HG03354 (cell line): ENCODE measurements around the gene MATN1.
"Not testable (repeated sequence)": the region's sequence is repeated elsewhere in the genome, so short reads cannot be mapped to it uniquely, and the experiment has no call there.

Source experiments
- ATAC-seq: cut with Tn5 transposase; IDR thresholded peaks from one replicate; pipeline ENCODE4 v1.9.1; 2021; ENCODE audit warnings: mild to moderate bottlenecking; ENCODE audit not compliant: unreplicated experiment, poor library complexity, severe bottlenecking

The MATN1 gene

DNA sequence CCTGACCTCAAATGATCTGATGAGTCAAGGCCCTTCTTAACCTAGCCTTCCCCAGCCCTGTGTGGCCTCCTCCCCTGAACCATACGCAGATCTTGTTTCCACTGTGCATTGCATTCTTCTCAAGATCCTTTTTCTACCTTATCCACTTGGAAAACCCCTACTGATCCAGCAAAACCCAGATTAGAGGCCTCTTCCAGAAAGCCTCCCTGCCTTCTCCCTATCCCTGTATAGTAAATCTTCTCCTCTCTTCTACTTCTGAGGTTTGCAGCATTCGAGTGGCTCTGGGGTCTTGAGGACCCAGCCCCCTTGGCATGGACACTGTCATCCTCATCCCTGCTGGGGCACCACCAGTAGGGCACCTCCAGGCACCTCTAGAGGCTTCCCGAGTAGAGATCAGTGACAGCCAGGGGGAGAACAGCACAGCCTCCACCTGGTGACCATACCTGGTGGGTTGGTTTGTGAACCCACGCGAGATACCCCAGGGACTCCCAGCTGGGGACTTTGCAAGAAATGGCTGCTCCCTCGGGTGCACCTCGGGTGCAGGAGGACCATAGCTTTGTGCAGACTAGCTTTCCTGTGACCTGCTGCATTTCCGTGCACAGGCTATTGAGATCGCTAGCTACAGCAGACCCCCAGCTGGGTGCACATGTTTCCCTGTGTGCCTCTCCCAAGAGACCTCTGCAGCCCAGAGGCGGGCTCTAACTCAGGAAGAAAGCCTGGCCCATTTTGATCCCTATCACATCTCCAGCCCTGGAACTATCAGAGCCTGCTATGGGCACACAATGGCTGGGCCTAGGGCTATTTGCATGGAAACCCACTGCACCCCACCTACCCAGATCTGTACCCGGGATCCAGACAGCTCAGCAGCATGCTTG, 34.2 kb downstream of the MATN1 start:
- no peak for ATAC-seq

GRCh38 chr1:30688516-30688915, 34.9 kb downstream of the MATN1 start:
- not testable (repeated sequence) for ATAC-seq

DNA sequence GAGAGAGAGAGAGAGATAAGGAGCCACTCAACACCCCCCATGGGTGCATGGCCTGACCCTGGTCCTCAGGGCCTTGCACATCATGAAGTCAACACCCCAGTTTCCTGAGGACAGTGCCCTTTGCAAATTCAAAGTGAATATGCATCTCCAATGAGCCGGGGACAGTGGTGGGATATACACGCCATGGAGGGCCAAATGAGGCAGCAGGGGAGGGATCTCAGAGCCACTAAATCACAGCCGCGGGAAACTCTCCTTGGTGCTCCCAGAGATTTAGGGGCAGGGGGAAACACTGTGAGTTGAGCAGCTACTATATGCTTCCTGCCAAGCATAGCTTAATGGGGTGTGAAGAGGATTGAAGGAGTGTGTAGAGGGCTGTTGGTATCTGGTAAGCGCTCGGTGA, 35.5 kb downstream of the MATN1 start:
- no peak for ATAC-seq

DNA sequence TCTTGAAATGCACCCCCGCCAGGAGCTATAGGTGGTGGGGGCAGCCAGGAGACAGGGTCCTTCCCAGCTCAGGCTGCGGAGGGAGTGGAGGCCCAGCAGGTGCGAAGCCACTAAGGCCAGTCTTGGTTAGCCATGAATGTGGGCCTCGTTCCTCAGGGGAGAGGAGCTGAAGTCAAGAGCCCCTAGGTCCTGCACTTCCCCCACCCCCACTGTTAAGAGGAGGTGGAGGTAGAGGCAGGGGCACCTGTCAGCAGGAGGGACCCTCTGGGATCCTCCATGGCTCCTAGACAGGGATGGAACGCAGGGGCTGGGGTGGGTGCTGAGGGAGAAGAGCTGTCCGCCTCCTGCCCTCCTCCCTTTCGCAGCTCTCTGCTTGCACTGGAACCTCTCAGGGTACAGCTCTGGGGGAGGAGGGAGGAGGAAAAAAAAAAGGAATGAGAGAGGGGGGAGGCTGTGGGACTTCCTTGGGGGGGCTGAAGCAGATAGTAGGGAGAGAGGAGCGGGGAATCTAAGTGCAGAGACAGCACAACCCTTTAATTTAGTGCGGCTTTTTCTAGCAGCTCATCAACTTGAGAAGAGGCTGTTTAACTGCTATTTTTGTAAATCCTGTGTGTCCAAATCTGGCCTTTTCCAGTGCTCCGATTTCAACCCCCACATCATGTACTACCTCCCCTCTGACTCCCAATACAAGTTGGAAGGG, 37.0 kb downstream of the MATN1 start:
- ATAC-seq = no peak

- ATAC-seq = no peak
These were observed 37.6 kb downstream of the MATN1 start for GRCh38 chr1:30685796-30686165.

GRCh38 chr1:30684881-30685795, 38.2 kb downstream of the MATN1 start:
- ATAC-seq = no peak

GRCh38 chr1:30684259-30684658, 39.1 kb downstream of the MATN1 start:
- ATAC-seq = no peak

- ATAC-seq = no peak
These were observed 39.7 kb downstream of the MATN1 start for GRCh38 chr1:30683699-30684098.

DNA sequence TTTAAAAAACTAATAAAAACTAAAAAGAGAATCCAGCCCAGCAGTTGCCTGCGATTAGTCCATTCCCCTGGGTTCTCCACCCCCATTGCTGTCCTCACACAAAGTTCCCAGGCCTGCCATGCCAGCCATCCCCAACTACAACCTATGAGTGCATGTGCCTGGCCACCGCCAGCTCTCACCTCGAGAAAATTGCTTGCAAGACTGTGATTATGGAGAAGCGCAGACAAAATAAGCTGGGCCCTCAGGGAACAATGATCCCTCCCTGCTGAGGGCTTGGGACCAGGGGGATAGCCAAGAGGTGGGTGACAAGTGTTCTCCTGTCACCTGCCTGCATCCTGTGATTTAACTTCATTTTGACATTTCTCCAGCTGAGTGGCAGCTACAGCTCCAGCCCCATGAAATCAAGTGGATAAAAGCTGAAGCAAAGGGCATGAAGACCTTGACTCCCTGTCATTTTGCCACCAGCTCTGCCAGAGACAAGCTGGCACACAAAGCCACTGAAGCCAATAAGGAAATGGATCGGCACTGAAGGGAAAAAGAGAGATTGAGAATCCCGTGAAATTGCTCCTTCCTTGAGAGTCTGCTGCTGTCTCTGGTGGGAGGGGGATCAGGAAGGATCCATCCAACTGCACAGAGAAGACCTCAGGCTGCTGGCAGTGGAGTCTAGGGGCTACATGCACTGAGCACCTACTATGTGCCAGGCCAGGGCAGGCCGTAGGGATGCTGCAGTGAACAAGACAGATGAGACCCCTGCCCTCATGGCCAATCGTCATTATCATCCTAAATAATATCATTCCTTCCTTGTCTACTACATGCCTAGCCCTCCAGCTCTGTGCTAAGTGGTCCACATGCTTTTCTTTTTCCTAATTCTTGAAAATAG, 40.7 kb downstream of the MATN1 start:
- no peak for ATAC-seq

DNA sequence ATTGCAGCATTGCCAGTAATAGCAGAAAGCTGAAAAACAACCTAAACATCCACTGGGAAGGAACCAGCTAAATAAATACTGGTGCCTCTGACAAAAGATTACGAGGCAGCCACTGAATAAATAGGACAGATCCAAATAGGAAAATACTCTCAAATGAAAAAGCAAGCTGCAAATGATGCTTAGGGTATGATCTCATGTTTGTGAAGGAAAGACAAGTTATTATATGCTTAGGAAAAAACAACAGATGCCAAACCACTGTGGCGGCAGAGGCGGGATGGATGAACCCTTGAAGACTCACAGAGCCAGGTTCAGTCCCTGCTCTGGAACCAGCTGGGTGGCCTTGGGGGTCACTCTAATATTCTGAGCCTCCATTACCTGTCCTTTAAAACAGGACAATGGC, 41.6 kb downstream of the MATN1 start:
- ATAC-seq = no peak

- ATAC-seq = no peak
These were observed 42.5 kb downstream of the MATN1 start for GRCh38 chr1:30680879-30681278.

DNA sequence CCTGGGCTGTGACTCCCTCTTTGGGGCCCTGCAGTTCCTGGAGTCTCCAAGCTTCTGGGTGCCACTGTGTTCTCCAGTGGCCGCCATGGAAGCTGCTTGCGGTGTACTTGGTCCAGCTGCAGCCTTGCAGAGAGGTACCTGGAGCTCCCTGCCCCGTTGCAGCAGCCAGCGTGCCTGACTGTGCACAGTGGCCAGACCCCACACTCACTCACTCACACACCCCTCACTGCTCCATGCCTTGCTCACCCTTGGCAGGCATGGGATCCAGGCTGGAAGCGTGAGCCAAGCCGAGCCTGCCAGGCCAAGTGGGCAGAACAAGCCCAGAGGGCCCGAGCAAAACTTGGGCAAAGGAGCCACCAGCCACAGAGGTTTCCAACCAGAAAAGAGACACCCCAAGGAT, 43.0 kb downstream of the MATN1 start:
- ATAC-seq = no peak

DNA sequence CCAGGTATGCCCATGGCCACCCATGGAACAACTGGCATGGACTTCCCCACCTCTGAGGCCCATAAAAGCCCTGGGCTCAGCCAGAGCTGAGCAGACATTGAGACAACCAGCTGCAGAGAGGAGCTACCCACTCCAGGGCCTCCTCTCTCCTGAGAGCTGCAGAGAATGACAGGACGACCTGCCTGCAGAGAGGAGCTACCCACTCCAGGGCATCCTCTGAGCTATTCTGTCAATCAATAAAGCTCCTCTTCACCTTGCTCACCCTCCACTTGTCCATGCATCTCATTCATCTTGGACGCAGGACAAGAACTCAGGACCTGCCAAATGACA, 43.4 kb downstream of the MATN1 start:
- ATAC-seq = no peak

- no peak for ATAC-seq
These were observed 44.0 kb downstream of the MATN1 start for GRCh38 chr1:30679201-30679975.

DNA sequence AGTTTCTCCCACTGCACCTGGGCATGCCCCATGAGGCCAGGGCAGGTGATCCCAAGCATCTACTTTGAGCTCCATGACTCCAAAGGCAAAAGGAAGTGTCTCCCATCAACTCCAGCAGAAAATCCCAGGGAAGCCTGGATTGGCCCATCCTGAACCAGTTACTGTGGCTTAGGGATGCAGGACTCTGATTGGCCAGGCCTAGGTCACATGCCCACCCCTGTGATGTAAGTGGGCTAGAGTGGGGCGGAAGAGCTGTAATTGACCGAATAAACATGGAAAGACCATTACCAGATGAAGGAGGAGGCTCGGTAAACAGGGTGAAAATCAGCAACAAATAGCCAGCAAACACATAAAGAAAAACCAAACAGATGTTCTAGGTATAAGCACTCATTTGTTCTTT, 45.2 kb downstream of the MATN1 start:
- no peak for ATAC-seq

DNA sequence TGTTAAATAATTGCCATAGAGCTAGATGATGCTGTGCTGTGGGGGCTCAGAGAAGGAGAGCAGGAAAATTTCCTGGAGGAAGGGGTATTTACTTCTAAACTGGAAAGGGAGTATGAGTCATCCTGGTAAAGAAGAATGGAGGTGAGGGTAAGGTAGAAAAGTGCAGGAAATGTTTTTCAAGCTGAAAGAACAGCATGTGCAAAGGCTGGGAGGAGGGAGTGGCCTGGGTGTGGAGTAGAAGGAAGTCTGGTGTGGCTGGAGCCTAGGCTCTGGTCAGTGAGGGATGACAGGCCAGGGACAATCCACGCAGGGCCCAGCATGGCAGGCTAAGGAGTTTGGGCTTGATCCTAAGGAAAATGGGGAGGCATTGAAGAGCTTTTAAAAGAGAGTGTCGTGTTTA, 45.9 kb downstream of the MATN1 start:
- no peak for ATAC-seq

- ATAC-seq = no peak
These were observed 47.6 kb downstream of the MATN1 start for GRCh38 chr1:30675761-30676160.

DNA sequence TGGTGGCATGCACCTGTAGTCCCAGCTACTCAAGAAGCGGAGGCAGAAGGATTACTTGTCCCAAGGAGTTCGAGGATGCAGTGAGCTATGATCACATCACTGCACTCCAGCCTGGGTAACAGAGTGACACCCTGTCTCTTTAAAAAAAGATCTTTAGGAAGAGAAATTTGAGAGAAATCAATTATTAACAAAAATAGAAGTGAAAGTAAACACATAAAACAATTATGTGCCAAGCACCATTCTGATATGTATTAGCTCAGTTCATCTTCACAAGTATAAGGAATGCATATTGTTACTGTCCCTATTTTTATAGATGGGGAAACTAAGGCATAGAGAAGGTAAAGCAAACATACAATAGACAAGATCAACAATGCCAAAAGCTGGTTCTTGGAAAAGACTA, 48.1 kb downstream of the MATN1 start:
- no peak for ATAC-seq

DNA sequence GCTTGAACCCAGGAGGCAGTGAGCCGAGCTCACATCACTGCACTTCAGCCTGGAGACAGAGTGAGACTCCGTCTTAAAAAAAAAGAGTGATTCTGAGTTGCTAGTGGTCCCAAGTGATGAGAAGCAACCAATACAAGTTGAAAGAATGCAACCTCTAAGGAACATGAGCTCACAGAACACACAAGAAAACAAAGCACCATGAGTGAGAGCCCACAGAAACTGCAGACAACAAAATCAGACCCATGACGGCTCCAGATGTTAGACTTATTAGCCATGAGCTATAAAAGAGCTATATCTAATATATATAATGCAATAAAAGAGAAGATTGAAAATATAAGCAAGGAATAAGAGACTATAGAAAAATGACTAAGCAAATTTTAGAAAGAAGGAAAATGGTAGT, 50.0 kb downstream of the MATN1 start:
- no peak for ATAC-seq
